IMR-90 (cell line): Measurements from ENCODE around the gene CTF1.
A peak's percentile ranks its signal among the peaks of the same experiment; 100 is the strongest.

Experiments used
- BHLHE40 ChIP-seq: fragments of 150-350 bp; IDR thresholded peaks from 2 replicates; pipeline ENCODE4 v1.6.1; 2016; ENCODE audit warnings: mild to moderate bottlenecking, low read depth, low read length
- CEBPB ChIP-seq: IDR thresholded peaks from 2 replicates; pipeline ENCODE4 v1.6.1; 2012; ENCODE audit warnings: low read depth, low read length, improper control_type of control experiment
- CHD1 ChIP-seq: IDR thresholded peaks from 2 replicates; pipeline ENCODE4 v1.6.1; 2012; ENCODE audit warnings: low read depth, low read length, improper control_type of control experiment
- CTCF ChIP-seq: conservative IDR thresholded peaks from 2 replicates; pipeline ENCODE4 v1.5.1; 2012; ENCODE audit warnings: mild to moderate bottlenecking, low read depth, low read length, improper control_type of control experiment
- ELK1 ChIP-seq: fragments of 150-350 bp; IDR thresholded peaks from 2 replicates; pipeline ENCODE4 v1.6.1; 2016; ENCODE audit warnings: low read depth, mild to moderate bottlenecking, low read length, moderate library complexity, borderline replicate concordance
- FOS ChIP-seq: fragments of 150-350 bp; IDR thresholded peaks from 2 replicates; pipeline ENCODE4 v1.6.1; 2016; ENCODE audit warnings: low read depth, low read length
- MAZ ChIP-seq: IDR thresholded peaks from 2 replicates; pipeline ENCODE4 v1.6.1; 2012; ENCODE audit warnings: low read depth, mild to moderate bottlenecking, low read length, improper control_type of control experiment, moderate library complexity, borderline replicate concordance
- MXI1 ChIP-seq: IDR thresholded peaks from 2 replicates; pipeline ENCODE4 v1.6.1; 2012; ENCODE audit warnings: low read depth, mild to moderate bottlenecking, low read length, moderate library complexity, borderline replicate concordance
- NFE2L2 ChIP-seq: fragments of 150-350 bp; IDR thresholded peaks from 2 replicates; pipeline ENCODE4 v1.6.1; 2016; ENCODE audit warnings: low read depth, mild to moderate bottlenecking, low read length
- POLR2A ChIP-seq: IDR thresholded peaks from 2 replicates; pipeline ENCODE4 v1.6.1; 2012; ENCODE audit warnings: mild to moderate bottlenecking, low read depth, low read length
- RAD21 ChIP-seq: IDR thresholded peaks from 2 replicates; pipeline ENCODE4 v1.6.1; 2012; ENCODE audit warnings: low read length, improper control_type of control experiment
- RCOR1 ChIP-seq: IDR thresholded peaks from 2 replicates; pipeline ENCODE4 v1.6.1; 2012; ENCODE audit warnings: mild to moderate bottlenecking, low read length, improper control_type of control experiment; ENCODE audit not compliant: insufficient replicate concordance
- RFX5 ChIP-seq: IDR thresholded peaks from 2 replicates; pipeline ENCODE4 v1.8.0; 2012; ENCODE audit warnings: low read depth, mild to moderate bottlenecking, low read length, moderate library complexity
- SMC3 ChIP-seq: fragments of 150-350 bp; IDR thresholded peaks from 2 replicates; pipeline ENCODE4 v1.6.1; 2016; ENCODE audit warnings: low read depth, mild to moderate bottlenecking, antibody characterized with exemption, low read length, moderate library complexity

- no peak for TF ChIP-seq CHD1
- TF ChIP-seq CTCF = no peak
- 0 out of 2 replicates have a peak, but pooled peaks have one; percentile 12 for TF ChIP-seq CEBPB
- TF ChIP-seq RAD21 = no peak
- TF ChIP-seq POLR2A = no peak
- TF ChIP-seq MAZ = no peak
- TF ChIP-seq NFE2L2 = no peak
- TF ChIP-seq ELK1 = no peak
- no peak for TF ChIP-seq RFX5
- TF ChIP-seq FOS = no peak
- TF ChIP-seq BHLHE40 = no peak
- no peak for TF ChIP-seq SMC3
- TF ChIP-seq RCOR1 = no peak
- no peak for TF ChIP-seq MXI1
These were observed 1.7 kb upstream of the CTF1 start for GRCh38 chr16:30894540-30895368.
